Mesendoderm (in vitro differentiated cells): ENCODE data around the gene ZNF816.
"Not testable (repeated sequence)": the region's sequence is repeated elsewhere in the genome, so short reads cannot be mapped to it uniquely, and the experiment has no call there.

Source experiments
- DNase-seq: peaks from one replicate; pipeline ENCODE4 v3.0.0; 2013
- H2AK5ac ChIP-seq: 2 replicates; pipeline ENCODE4 v1.6.1; 2013; ENCODE audit warnings: low read length, inconsistent platforms
- H2BK120ac ChIP-seq: 2 replicates; pipeline ENCODE4 v1.6.1; 2013; ENCODE audit warnings: low read depth, mild to moderate bottlenecking, low read length, moderate library complexity, mixed read lengths
- H2BK15ac ChIP-seq: replicated peaks from 2 replicates; pipeline ENCODE4 v1.6.1; 2013; ENCODE audit warnings: low read depth, mild to moderate bottlenecking, moderate library complexity
- H2BK5ac ChIP-seq: 2 replicates; pipeline ENCODE4 v1.6.1; 2013; ENCODE audit warnings: low read length, inconsistent platforms
- H3K18ac ChIP-seq: 2 replicates; pipeline ENCODE4 v1.6.1; 2013; ENCODE audit warnings: mild to moderate bottlenecking, low read length, mixed read lengths
- H3K23ac ChIP-seq: one replicate; pipeline ENCODE4 v1.6.1; 2013; ENCODE audit warnings: low read length
- H3K27ac ChIP-seq: 2 replicates; pipeline ENCODE4 v1.5.1; 2013; ENCODE audit warnings: low read depth, mild to moderate bottlenecking, inconsistent platforms, low read length, moderate library complexity
- H3K27me3 ChIP-seq: 2 replicates; pipeline ENCODE4 v1.6.1; 2013; ENCODE audit warnings: low read length, control low read depth, mild to moderate bottlenecking, inconsistent platforms; ENCODE audit not compliant: insufficient read depth, poor library complexity
- H3K36me3 ChIP-seq: 2 replicates; pipeline ENCODE4 v1.6.1; 2013; ENCODE audit warnings: low read length, inconsistent platforms; ENCODE audit not compliant: control insufficient read depth, insufficient read depth
- H3K4ac ChIP-seq: one replicate; pipeline ENCODE4 v1.6.1; 2013; ENCODE audit warnings: low read depth, mild to moderate bottlenecking, low read length, moderate library complexity
- H3K4me1 ChIP-seq: 2 replicates; pipeline ENCODE4 v1.6.1; 2013; ENCODE audit warnings: low read depth, low read length, inconsistent platforms; ENCODE audit not compliant: control insufficient read depth
- H3K4me2 ChIP-seq: 2 replicates; pipeline ENCODE4 v1.6.1; 2013; ENCODE audit warnings: low read length
- H3K4me3 ChIP-seq: 2 replicates; pipeline ENCODE4 v1.5.1; 2013; ENCODE audit warnings: mild to moderate bottlenecking, low read length
- H3K56ac ChIP-seq: one replicate; pipeline ENCODE4 v1.6.1; 2013; ENCODE audit warnings: low read length
- H3K79me1 ChIP-seq: 2 replicates; pipeline ENCODE4 v1.6.1; 2013; ENCODE audit warnings: low read length, inconsistent platforms
- H3K79me2 ChIP-seq: 2 replicates; pipeline ENCODE4 v1.6.1; 2013; ENCODE audit warnings: mild to moderate bottlenecking, low read length; ENCODE audit not compliant: control insufficient read depth, insufficient read depth
- H3K9ac ChIP-seq: 2 replicates; pipeline ENCODE4 v1.6.1; 2013; ENCODE audit warnings: low read length, inconsistent platforms
- H4K5ac ChIP-seq: one replicate; pipeline ENCODE4 v1.6.1; 2013; ENCODE audit warnings: low read length
- H4K8ac ChIP-seq: one replicate; pipeline ENCODE4 v1.6.1; 2013; ENCODE audit warnings: low read depth, mild to moderate bottlenecking, control low read depth, low read length, moderate library complexity
- WGBS: extraction: QIAGEN DNeasy Blood & Tissue Kit; methylation state at CpG from one replicate; pipeline ENCODE4 v1.1.7; 2013; ENCODE audit warnings: low lambda C conversion rate, missing lambda C conversion rate; ENCODE audit not compliant: insufficient coverage; ENCODE audit errors: extremely low coverage; 5-methylcytosine and 5-hydroxymethylcytosine counted together

Gene ZNF816

DNA sequence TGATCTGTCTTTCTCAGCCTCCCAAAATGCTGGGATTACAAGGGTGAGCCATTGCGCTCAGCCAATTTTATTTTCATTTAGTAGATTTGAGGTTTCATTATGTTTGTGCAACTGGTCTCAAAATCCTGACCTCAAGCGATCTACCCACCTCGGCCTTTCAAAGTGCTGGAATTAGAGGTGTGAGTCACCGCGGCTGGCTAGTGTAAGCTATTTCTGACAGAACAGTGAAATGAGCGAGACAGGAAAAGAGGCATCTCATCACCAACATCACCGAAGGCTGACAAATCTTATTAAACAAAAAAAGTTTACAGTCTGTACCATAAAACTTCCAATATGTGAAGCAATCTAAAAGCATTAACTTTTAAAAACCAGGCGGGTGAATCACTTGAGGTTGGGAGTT, 27.2 kb downstream of the ZNF816 start:
- no peak overlapping the region for H3K56ac ChIP-seq
- no peak overlapping the region for H3K23ac ChIP-seq
- H3K36me3 ChIP-seq = no peaks in the 10 kb centered on the region
- H2BK15ac ChIP-seq = no peak overlapping the region
- H3K9ac ChIP-seq = no peak overlapping the region
- DNase-seq = no peak
- H3K4ac ChIP-seq = no peak overlapping the region
- no peak overlapping the region for H4K8ac ChIP-seq
- no peak overlapping the region for H3K4me3 ChIP-seq
- no peak overlapping the region for H3K27ac ChIP-seq
- peaks cover 9% of the 10 kb centered on the region for H3K79me2 ChIP-seq
- WGBS = no CpG with 5 or more reads among the region's 8 CpGs
- peaks cover 13% of the 10 kb centered on the region for H3K79me1 ChIP-seq
- H2BK5ac ChIP-seq = no peak overlapping the region
- no peak overlapping the region for H2AK5ac ChIP-seq
- H4K5ac ChIP-seq = no peak overlapping the region
- H3K18ac ChIP-seq = no peak overlapping the region
- H2BK120ac ChIP-seq = no peak overlapping the region
- no peak overlapping the region for H3K4me2 ChIP-seq
- no peaks in the 10 kb centered on the region for H3K4me1 ChIP-seq
- no peaks in the 10 kb centered on the region for H3K27me3 ChIP-seq

- H3K4me1 ChIP-seq, H3K4me3 ChIP-seq, H3K4ac ChIP-seq, H3K9ac ChIP-seq, H3K79me2 ChIP-seq, H3K18ac ChIP-seq, H3K56ac ChIP-seq, H4K5ac ChIP-seq, H4K8ac ChIP-seq, H2BK120ac ChIP-seq, H3K4me2 ChIP-seq, H3K23ac ChIP-seq, H3K27me3 ChIP-seq, DNase-seq, H3K79me1 ChIP-seq, H2BK5ac ChIP-seq, H2AK5ac ChIP-seq, H3K27ac ChIP-seq, H3K36me3 ChIP-seq, H2BK15ac ChIP-seq: not testable (repeated sequence)
- no CpG with 5 or more reads among the region's 9 CpGs for WGBS
These were observed 38.0 kb downstream of the ZNF816 start for GRCh38 chr19:52924641-52925040.

DNA sequence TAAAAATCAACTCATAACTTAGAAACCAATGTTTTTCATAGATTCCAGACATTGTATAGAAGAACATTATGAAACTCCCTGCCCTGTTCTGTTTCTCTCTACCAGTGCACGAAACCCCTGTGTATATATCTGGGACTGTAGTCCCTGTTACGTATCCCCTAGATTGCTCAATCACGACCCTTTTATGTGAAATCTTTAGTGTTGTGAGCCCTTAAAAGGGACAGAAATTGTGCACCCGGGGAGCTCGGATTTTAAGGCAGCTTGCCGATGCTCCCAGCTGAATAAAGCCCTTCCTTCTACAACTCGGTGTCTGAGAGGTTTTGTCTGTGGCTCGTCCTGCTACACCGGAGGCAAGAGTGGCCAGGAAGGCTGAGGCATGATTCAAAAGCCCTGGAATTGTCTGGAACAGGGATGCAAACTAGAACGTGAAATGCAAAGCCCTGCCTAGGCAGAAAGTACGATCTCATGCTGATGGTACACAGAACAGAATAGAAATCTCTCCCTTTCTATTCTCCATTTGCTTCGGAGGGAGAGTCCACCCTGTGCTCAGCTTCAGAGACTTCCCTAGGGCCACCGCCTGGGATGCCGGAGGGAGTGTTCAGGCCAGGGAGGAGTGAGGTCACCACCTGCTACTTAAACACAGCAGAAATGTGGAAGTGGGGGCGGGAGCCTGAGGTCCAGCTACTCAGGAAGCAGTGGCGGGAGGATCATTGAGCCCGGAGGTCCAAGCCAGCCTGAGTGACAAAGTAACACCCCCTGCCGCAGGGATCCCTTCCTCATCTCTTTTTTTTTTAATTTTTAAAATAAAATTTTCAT, 38.7 kb downstream of the ZNF816 start:
- no peak overlapping the region for H3K4me3 ChIP-seq

DNA sequence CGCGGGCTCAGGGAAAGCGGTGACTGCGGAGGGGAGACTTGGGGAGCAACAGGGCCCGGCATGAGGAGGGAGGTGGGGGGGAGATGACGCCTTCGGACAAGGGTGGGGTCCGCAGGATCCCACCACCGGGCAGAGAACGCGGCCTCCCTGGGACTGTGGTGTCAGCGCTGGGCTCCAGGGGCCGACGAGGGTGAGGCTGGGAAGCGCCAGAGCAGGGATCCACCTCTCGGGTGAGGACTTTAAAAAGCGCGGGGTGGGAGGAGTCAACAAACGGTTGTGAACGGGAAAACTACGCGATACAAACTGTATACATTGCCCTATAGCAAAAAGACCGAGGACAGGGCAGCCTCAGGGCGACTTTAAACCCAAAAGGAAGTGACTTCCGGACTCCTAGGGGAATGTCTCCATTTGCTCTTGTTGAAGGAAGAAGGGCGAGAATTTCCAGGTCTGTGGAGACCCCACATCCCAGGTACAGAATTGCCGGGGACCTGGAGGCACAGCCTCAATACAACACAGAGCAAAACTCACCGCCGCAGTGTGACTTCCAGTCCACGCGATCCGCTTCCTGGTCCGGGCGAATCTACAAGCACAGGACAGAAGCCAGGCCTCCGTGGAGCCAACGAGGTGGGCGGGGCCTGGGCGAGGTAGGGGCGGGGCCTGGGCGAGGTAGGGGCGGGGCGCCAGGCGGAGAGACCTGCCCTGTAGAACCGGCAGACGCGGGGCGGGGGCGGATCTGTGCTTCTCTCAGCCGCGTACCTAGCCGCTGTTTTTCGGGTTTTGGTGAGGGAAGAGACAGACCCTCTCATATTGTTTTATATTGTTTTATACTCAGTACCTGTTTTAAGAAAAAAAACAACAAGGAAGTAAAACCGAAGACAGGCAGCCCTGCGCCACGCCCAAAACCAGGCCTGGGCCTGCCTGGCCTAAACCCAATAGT, 39.6 kb downstream of the ZNF816 start, which contains the start of gene ZNF888:
ZNF888 (minus strand) TSS at position 588 of the 937 bp plus-strand sequence. CDS start 5,555 bp downstream, outside the sequence.
- H2BK15ac ChIP-seq = no peak within 1 kb of the TSS
- no CpG with 5 or more reads among the region's 55 CpGs for WGBS

More for the DNA sequence above, 38.7 kb downstream of the ZNF816 start:
- Histone ChIP-seq H3K18ac (no peak overlapping the region), H2BK5ac (no peak overlapping the region), H3K27ac (no peak overlapping the region), H4K5ac (no peak overlapping the region), H3K27me3 (no peaks in the 10 kb centered on the region), H3K79me2 (no peaks in the 10 kb centered on the region), H3K9ac (peak overlapping the region; percentile 16), H3K4ac (no peak overlapping the region), H3K79me1 (no peaks in the 10 kb centered on the region), H4K8ac (peak overlapping the region; percentile 1), H3K4me1 (no peaks in the 10 kb centered on the region), H3K36me3 (no peaks in the 10 kb centered on the region), H2BK15ac (no peak overlapping the region), H2AK5ac (no peak overlapping the region), H2BK120ac (no peak overlapping the region), H3K23ac (no peak overlapping the region), H3K56ac (no peak overlapping the region), H3K4me2 (no peak overlapping the region)
- no CpG with 5 or more reads among the region's 18 CpGs for WGBS
- peak; percentile 83 for DNase-seq

DNA sequence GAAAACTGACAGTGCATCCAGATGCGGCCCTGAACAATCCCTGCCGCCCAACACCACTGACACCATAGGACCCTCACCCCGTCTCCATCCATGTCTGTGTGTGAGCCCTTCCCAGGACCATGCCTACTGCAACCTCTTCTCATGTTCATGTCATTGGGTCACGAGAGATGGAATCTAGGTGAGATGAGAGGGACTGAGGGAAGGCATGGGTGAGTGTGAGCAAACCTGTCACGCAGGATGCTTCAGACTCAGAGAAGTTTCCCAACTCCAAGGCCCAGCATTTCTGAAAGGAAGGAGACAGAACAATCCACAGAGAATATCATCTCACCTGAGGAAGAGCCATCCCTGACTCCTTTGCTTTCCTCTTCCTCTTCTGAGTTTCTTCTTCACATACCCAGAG, 45.1 kb downstream of the ZNF816 start:
- Histone ChIP-seq H4K8ac (no peak overlapping the region), H3K4ac (no peak overlapping the region), H3K79me2 (no peaks in the 10 kb centered on the region), H3K79me1 (no peaks in the 10 kb centered on the region), H2BK5ac (no peak overlapping the region), H3K4me1 (no peaks in the 10 kb centered on the region), H2AK5ac (no peak overlapping the region), H3K23ac (no peak overlapping the region), H3K9ac (no peak overlapping the region), H3K56ac (no peak overlapping the region), H2BK120ac (no peak overlapping the region), H3K36me3 (peaks cover 1% of the 10 kb centered on the region), H3K27me3 (no peaks in the 10 kb centered on the region), H4K5ac (no peak overlapping the region), H3K27ac (no peak overlapping the region), H3K4me3 (no peak overlapping the region), H3K4me2 (no peak overlapping the region), H3K18ac (no peak overlapping the region), H2BK15ac (no peak overlapping the region)
- no peak for DNase-seq
- WGBS = no CpG with 5 or more reads among the region's 5 CpGs

More for the DNA sequence above, 39.6 kb downstream of the ZNF816 start, which contains the start of gene ZNF888:
- peak within 1 kb of the TSS; percentile 78 for H3K18ac ChIP-seq
- peak within 1 kb of the TSS; percentile 98 for H3K9ac ChIP-seq
- no peak within 1 kb of the TSS for H2BK120ac ChIP-seq
- H2AK5ac ChIP-seq = no peak within 1 kb of the TSS
- peak within 1 kb of the TSS; percentile 85 for H2BK5ac ChIP-seq
- no peaks in the 10 kb centered on the region for H3K79me2 ChIP-seq
- H4K5ac ChIP-seq = peak within 1 kb of the TSS; percentile 81
- peak within 1 kb of the TSS; percentile 97 for H3K56ac ChIP-seq
- no peaks in the 10 kb centered on the region for H3K36me3 ChIP-seq
- no peak within 1 kb of the TSS for H3K23ac ChIP-seq
- peak within 1 kb of the TSS; percentile 63 for H3K4ac ChIP-seq
- H3K27me3 ChIP-seq = no peaks in the 10 kb centered on the region
- H4K8ac ChIP-seq = peak within 1 kb of the TSS; percentile 1
- peak within 1 kb of the TSS; percentile 85 for H3K27ac ChIP-seq
- peak; percentile 92 for DNase-seq
- H3K4me2 ChIP-seq = peak within 1 kb of the TSS; percentile 88
- H3K79me1 ChIP-seq = no peaks in the 10 kb centered on the region
- no peaks in the 10 kb centered on the region for H3K4me1 ChIP-seq
- H3K4me3 ChIP-seq = peak within 1 kb of the TSS; percentile 94
